HEK293 (cell line): ENCODE results near the gene ELK4.

ENCODE experiments used
- CTCF ChIA-PET: fragments of 350-600 bp; formaldehyde crosslinking; extraction: SDS; loops from one replicate; lab custom pipeline; 2021; ENCODE audit warnings: antibody characterized with exemption; lab: Yijun Ruan, JAX
- POLR2A ChIA-PET: fragments of 300-600 bp; formaldehyde crosslinking; extraction: SDS; loops from one replicate; lab custom pipeline; 2020; ENCODE audit warnings: antibody characterized with exemption, inconsistent platforms; lab: Yijun Ruan, JAX
- H3K27ac ChIP-seq: fragments of 200-500 bp; sonication (Bioruptor generic); 2 replicates; pipeline ENCODE4 v1.5.1; 2014; ENCODE audit warnings: low read depth, low read length, control low read depth, inconsistent platforms; ENCODE audit errors: extremely low read depth
- H3K36me3 ChIP-seq, 2 experiments: fragments of 200-500 bp in 1 of 2; sonication (Bioruptor generic) in 1 of 2; 1 replicate in 1 of 2; 2 replicates in 1 of 2; pipeline ENCODE4 v1.5.1; 2014 to 2017; ENCODE audit warnings: inconsistent platforms in 2 of 2, low read length in 2 of 2; ENCODE audit not compliant: control insufficient read depth in 2 of 2, insufficient read depth in 1 of 2
- H3K4me1 ChIP-seq: fragments of 200-500 bp; sonication (Bioruptor generic); 2 replicates; pipeline ENCODE4 v1.5.1; 2014; ENCODE audit warnings: mild to moderate bottlenecking, low read length, inconsistent platforms; ENCODE audit not compliant: control insufficient read depth, insufficient read depth
- H3K4me3 ChIP-seq: 2 replicates; pipeline ENCODE4 v1.5.1; 2011; ENCODE audit warnings: low read depth, mild to moderate bottlenecking, control low read depth, low read length, moderate library complexity
- H3K9me3 ChIP-seq: fragments of 200-500 bp; sonication (Bioruptor generic); 2 replicates; pipeline ENCODE4 v1.5.1; 2014; ENCODE audit warnings: low read depth, low read length, inconsistent platforms; ENCODE audit not compliant: control insufficient read depth, insufficient read depth
- GLIS2 ChIP-seq: fragments of 450-650 bp; formaldehyde crosslinking; IDR thresholded peaks from 2 replicates; pipeline ENCODE4 v1.5.1; 2016; ENCODE audit warnings: missing biosample characterization, missing genetic modification characterization
- KLF1 ChIP-seq: fragments of 450-650 bp; formaldehyde crosslinking; IDR thresholded peaks from 2 replicates; pipeline ENCODE4 v1.5.1; 2016; ENCODE audit warnings: missing biosample characterization, missing genetic modification characterization
- KLF16 ChIP-seq: fragments of 450-650 bp; formaldehyde crosslinking; IDR thresholded peaks from 2 replicates; pipeline ENCODE4 v1.5.1; 2017; ENCODE audit warnings: missing biosample characterization, missing genetic modification characterization
- KLF8 ChIP-seq: fragments of 450-650 bp; formaldehyde crosslinking; IDR thresholded peaks from 2 replicates; pipeline ENCODE4 v1.5.1; 2016; ENCODE audit warnings: missing biosample characterization, missing genetic modification characterization
- OVOL3 ChIP-seq: fragments of 450-650 bp; formaldehyde crosslinking; IDR thresholded peaks from 2 replicates; pipeline ENCODE4 v1.5.1; 2016; ENCODE audit warnings: missing biosample characterization, missing genetic modification characterization
- SETDB1 ChIP-seq: IDR thresholded peaks from one replicate; pipeline ENCODE4 v1.6.1; 2017; ENCODE audit warnings: mild to moderate bottlenecking, low read length, moderate library complexity, mixed read lengths; ENCODE audit not compliant: insufficient read length
- TRIM28 ChIP-seq: IDR thresholded peaks from 2 replicates; pipeline ENCODE4 v1.6.1; 2011; ENCODE audit warnings: low read length, control low read depth, borderline replicate concordance
- ZBTB1 ChIP-seq: fragments of 450-650 bp; formaldehyde crosslinking; IDR thresholded peaks from 2 replicates; pipeline ENCODE4 v1.5.1; 2016; ENCODE audit warnings: missing biosample characterization, missing genetic modification characterization
- ZBTB17 ChIP-seq: fragments of 450-650 bp; formaldehyde crosslinking; IDR thresholded peaks from 2 replicates; pipeline ENCODE4 v1.5.1; 2016; ENCODE audit warnings: missing biosample characterization, missing genetic modification characterization
- ZBTB7A ChIP-seq: fragments of 450-650 bp; formaldehyde crosslinking; IDR thresholded peaks from 2 replicates; pipeline ENCODE4 v1.5.1; 2016; ENCODE audit warnings: low read depth, missing biosample characterization, missing genetic modification characterization
- ZBTB8A ChIP-seq: fragments of 450-650 bp; formaldehyde crosslinking; IDR thresholded peaks from 2 replicates; pipeline ENCODE4 v1.5.1; 2016; ENCODE audit warnings: missing biosample characterization, missing genetic modification characterization
- ZEB2 ChIP-seq: fragments of 450-650 bp; formaldehyde crosslinking; IDR thresholded peaks from 2 replicates; pipeline ENCODE4 v1.5.1; 2016; ENCODE audit warnings: missing biosample characterization, missing genetic modification characterization
- ZFP37 ChIP-seq: fragments of 450-650 bp; formaldehyde crosslinking; IDR thresholded peaks from 2 replicates; pipeline ENCODE4 v1.5.1; 2016; ENCODE audit warnings: missing biosample characterization, missing genetic modification characterization
- ZNF214 ChIP-seq: fragments of 450-650 bp; formaldehyde crosslinking; IDR thresholded peaks from 2 replicates; pipeline ENCODE4 v1.5.1; 2017; ENCODE audit warnings: missing biosample characterization, mild to moderate bottlenecking, missing genetic modification characterization, borderline replicate concordance
- ZNF530 ChIP-seq: fragments of 450-650 bp; formaldehyde crosslinking; IDR thresholded peaks from 2 replicates; pipeline ENCODE4 v1.5.1; 2016; ENCODE audit warnings: low read depth, missing biosample characterization, missing genetic modification characterization
- ZNF624 ChIP-seq: fragments of 450-650 bp; formaldehyde crosslinking; IDR thresholded peaks from 2 replicates; pipeline ENCODE4 v1.5.1; 2017; ENCODE audit warnings: missing biosample characterization, missing genetic modification characterization
- ZNF629 ChIP-seq: fragments of 450-650 bp; formaldehyde crosslinking; IDR thresholded peaks from 2 replicates; pipeline ENCODE4 v1.5.1; 2017; ENCODE audit warnings: missing biosample characterization, missing genetic modification characterization
- ZNF768 ChIP-seq: fragments of 450-650 bp; formaldehyde crosslinking; IDR thresholded peaks from 2 replicates; pipeline ENCODE4 v1.5.1; 2018; ENCODE audit warnings: missing biosample characterization, mild to moderate bottlenecking, missing genetic modification characterization
- ZNF792 ChIP-seq: fragments of 450-650 bp; formaldehyde crosslinking; IDR thresholded peaks from 2 replicates; pipeline ENCODE4 v1.5.1; 2016; ENCODE audit warnings: missing biosample characterization, missing genetic modification characterization
- ZXDB ChIP-seq: fragments of 450-650 bp; formaldehyde crosslinking; IDR thresholded peaks from 2 replicates; pipeline ENCODE4 v1.5.1; 2016; ENCODE audit warnings: missing biosample characterization, missing genetic modification characterization
- TF ChIP-seq, protein P1 (sequence below): fragments of 450-650 bp; formaldehyde crosslinking; IDR thresholded peaks from 2 replicates; pipeline ENCODE4 v1.5.1; 2016; ENCODE audit warnings: missing biosample characterization, missing genetic modification characterization
- TF ChIP-seq, protein P2 (sequence below): fragments of 450-650 bp; formaldehyde crosslinking; IDR thresholded peaks from 2 replicates; pipeline ENCODE4 v1.5.1; 2017; ENCODE audit warnings: missing biosample characterization, missing genetic modification characterization
- TF ChIP-seq, protein P3 (sequence below): fragments of 450-650 bp; formaldehyde crosslinking; IDR thresholded peaks from 2 replicates; pipeline ENCODE4 v1.5.1; 2016; ENCODE audit warnings: missing biosample characterization, missing genetic modification characterization
- TF ChIP-seq, protein P4 (sequence below): fragments of 450-650 bp; formaldehyde crosslinking; IDR thresholded peaks from 2 replicates; pipeline ENCODE4 v1.5.1; 2017; ENCODE audit warnings: missing biosample characterization, missing genetic modification characterization
- TF ChIP-seq, protein P5 (sequence below): fragments of 450-650 bp; formaldehyde crosslinking; IDR thresholded peaks from 2 replicates; pipeline ENCODE4 v1.5.1; 2016; ENCODE audit warnings: missing biosample characterization, missing genetic modification characterization
- TF ChIP-seq, protein P6 (sequence below): fragments of 450-650 bp; formaldehyde crosslinking; IDR thresholded peaks from 2 replicates; pipeline ENCODE4 v1.5.1; 2016; ENCODE audit warnings: missing biosample characterization, missing genetic modification characterization

The ELK4 gene

DNA sequence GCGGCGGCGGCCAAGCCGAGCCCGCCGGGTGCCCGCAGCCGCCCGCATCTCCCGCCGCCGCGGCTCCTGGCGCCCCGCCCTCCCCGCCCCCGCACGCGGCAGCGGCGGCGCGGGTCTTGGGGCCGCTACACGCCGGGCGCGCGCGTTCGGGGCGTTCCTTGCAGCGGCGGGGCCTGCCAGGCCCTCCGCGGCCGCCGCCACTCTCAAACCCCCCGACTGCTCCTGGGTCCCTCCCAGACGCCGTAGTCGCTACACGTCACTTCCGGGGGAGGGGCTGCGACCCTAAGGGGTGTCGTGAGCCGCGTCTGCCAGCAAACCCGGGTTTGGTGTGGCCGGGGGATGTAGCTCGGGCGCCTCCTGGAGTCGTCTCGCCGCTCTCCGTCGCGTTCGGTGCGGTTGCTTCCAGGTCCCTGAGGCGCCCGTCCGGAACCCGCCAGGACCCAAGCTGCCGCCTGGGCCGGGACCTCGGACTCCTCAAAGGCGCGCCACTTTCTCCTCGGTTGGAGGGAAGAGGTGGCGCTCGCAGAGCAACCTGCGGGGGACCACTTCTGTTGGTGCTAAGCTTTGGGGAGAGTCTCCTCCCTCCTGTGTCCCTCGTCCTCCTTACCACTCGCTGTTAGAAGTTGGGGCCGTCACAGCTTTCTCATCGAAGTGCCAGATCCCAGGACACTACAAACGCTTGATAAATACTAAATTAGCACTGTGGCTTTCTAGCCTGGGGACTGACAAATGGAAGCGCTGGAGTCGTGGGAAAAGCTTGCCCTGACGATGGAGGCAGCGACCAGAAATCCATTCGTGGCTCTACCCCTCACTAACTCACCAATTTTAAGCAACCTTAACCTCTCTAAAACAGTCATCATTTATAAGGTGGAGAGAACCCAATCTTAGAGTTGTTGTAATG lies at the start of gene ELK4 (continued):
- TF ChIP-seq, protein P1, sequence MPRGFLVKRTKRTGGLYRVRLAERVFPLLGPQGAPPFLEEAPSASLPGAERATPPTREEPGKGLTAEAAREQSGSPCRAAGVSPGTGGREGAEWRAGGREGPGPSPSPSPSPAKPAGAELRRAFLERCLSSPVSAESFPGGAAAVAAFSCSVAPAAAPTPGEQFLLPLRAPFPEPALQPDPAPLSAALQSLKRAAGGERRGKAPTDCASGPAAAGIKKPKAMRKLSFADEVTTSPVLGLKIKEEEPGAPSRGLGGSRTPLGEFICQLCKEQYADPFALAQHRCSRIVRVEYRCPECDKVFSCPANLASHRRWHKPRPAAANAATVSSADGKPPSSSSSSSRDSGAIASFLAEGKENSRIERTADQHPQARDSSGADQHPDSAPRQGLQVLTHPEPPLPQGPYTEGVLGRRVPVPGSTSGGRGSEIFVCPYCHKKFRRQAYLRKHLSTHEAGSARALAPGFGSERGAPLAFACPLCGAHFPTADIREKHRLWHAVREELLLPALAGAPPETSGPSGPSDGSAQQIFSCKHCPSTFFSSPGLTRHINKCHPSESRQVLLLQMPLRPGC (tag by site-specific recombination) = peak; percentile 30; the same call in 1 of the 2 replicates
- no peak for TF ChIP-seq ZBTB1
- peak; percentile 78 for TF ChIP-seq ZBTB8A (tag by site-specific recombination)
- TF ChIP-seq KLF16 (tag by site-specific recombination) = peak; percentile 91
- peak; percentile 93; the same call in 1 of the 2 replicates for TF ChIP-seq ZEB2 (tag by site-specific recombination)
- TF ChIP-seq GLIS2 (tag by site-specific recombination) = peak; percentile 97
- TF ChIP-seq KLF8 (tag by site-specific recombination) = peak; percentile 83
- TF ChIP-seq OVOL3 (tag by site-specific recombination) = no peak
- TF ChIP-seq ZNF629 = peak; percentile 87
- TF ChIP-seq, protein P2, sequence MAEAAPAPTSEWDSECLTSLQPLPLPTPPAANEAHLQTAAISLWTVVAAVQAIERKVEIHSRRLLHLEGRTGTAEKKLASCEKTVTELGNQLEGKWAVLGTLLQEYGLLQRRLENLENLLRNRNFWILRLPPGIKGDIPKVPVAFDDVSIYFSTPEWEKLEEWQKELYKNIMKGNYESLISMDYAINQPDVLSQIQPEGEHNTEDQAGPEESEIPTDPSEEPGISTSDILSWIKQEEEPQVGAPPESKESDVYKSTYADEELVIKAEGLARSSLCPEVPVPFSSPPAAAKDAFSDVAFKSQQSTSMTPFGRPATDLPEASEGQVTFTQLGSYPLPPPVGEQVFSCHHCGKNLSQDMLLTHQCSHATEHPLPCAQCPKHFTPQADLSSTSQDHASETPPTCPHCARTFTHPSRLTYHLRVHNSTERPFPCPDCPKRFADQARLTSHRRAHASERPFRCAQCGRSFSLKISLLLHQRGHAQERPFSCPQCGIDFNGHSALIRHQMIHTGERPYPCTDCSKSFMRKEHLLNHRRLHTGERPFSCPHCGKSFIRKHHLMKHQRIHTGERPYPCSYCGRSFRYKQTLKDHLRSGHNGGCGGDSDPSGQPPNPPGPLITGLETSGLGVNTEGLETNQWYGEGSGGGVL (tag by site-specific recombination) = 0 out of 2 replicates have a peak, but pooled peaks have one; percentile 22
- peak; percentile 93 for TF ChIP-seq ZFP37 (tag by site-specific recombination)
- no peak for TF ChIP-seq ZNF624 (tag by site-specific recombination)
- TF ChIP-seq, protein P3, sequence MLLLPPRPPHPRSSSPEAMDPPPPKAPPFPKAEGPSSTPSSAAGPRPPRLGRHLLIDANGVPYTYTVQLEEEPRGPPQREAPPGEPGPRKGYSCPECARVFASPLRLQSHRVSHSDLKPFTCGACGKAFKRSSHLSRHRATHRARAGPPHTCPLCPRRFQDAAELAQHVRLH (tag by site-specific recombination) = 0 out of 2 replicates have a peak, but pooled peaks have one; percentile 48
- peak; percentile 74; the same call in 1 of the 2 replicates for TF ChIP-seq ZBTB7A (tag by site-specific recombination)
- TF ChIP-seq ZXDB (tag by site-specific recombination) = peak; percentile 81
- TF ChIP-seq, protein P4, sequence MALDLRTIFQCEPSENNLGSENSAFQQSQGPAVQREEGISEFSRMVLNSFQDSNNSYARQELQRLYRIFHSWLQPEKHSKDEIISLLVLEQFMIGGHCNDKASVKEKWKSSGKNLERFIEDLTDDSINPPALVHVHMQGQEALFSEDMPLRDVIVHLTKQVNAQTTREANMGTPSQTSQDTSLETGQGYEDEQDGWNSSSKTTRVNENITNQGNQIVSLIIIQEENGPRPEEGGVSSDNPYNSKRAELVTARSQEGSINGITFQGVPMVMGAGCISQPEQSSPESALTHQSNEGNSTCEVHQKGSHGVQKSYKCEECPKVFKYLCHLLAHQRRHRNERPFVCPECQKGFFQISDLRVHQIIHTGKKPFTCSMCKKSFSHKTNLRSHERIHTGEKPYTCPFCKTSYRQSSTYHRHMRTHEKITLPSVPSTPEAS (tag by site-specific recombination) = no peak; the same call in 1 of the 2 replicates

DNA sequence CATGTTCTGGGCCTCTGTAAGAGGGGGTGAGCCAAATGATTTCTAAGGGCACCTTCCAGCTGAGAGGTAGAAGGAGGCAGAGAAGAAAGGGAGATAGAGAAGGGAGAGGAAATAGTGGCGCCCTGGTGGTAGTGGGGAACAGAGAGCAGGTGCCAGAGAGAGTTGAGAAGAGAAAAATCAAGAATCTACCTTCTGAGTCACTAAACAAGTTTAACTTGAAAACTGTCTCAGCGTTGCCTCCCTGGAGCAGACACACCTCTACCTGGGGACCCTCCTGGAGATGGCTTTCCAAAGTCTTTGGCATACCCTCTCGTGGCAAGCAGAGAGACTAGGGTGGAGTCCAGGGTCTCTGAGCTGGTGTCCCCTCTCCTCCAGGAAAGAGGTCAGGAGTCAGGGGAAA lies 49.6 kb upstream of the ELK4 start:
- H3K4me3 ChIP-seq = no peak overlapping the region
- ChIA-PET CTCF (interaction anchor here (0.9 to 6.3 kb wide), 2 partner anchors 23 to 158 kb away, joined by 4 to 65 read pairs; no protein-coding TSS in a partner anchor), POLR2A (interaction anchor here (2.1 kb wide), 1 partner anchor 28 kb away, joined by 6 read pairs; no protein-coding TSS in a partner anchor)
- no peaks in the 10 kb centered on the region for H3K9me3 ChIP-seq
- no peaks in the 10 kb centered on the region for H3K4me1 ChIP-seq
- no peaks in the 10 kb centered on the region for H3K36me3 ChIP-seq
- H3K27ac ChIP-seq = no peak overlapping the region
- TF ChIP-seq KLF8 (tag by site-specific recombination) = no peak
- TF ChIP-seq, protein P5, sequence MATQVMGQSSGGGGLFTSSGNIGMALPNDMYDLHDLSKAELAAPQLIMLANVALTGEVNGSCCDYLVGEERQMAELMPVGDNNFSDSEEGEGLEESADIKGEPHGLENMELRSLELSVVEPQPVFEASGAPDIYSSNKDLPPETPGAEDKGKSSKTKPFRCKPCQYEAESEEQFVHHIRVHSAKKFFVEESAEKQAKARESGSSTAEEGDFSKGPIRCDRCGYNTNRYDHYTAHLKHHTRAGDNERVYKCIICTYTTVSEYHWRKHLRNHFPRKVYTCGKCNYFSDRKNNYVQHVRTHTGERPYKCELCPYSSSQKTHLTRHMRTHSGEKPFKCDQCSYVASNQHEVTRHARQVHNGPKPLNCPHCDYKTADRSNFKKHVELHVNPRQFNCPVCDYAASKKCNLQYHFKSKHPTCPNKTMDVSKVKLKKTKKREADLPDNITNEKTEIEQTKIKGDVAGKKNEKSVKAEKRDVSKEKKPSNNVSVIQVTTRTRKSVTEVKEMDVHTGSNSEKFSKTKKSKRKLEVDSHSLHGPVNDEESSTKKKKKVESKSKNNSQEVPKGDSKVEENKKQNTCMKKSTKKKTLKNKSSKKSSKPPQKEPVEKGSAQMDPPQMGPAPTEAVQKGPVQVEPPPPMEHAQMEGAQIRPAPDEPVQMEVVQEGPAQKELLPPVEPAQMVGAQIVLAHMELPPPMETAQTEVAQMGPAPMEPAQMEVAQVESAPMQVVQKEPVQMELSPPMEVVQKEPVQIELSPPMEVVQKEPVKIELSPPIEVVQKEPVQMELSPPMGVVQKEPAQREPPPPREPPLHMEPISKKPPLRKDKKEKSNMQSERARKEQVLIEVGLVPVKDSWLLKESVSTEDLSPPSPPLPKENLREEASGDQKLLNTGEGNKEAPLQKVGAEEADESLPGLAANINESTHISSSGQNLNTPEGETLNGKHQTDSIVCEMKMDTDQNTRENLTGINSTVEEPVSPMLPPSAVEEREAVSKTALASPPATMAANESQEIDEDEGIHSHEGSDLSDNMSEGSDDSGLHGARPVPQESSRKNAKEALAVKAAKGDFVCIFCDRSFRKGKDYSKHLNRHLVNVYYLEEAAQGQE (tag by site-specific recombination) = no peak
- TF ChIP-seq SETDB1 = no peak
- TF ChIP-seq, protein P6, sequence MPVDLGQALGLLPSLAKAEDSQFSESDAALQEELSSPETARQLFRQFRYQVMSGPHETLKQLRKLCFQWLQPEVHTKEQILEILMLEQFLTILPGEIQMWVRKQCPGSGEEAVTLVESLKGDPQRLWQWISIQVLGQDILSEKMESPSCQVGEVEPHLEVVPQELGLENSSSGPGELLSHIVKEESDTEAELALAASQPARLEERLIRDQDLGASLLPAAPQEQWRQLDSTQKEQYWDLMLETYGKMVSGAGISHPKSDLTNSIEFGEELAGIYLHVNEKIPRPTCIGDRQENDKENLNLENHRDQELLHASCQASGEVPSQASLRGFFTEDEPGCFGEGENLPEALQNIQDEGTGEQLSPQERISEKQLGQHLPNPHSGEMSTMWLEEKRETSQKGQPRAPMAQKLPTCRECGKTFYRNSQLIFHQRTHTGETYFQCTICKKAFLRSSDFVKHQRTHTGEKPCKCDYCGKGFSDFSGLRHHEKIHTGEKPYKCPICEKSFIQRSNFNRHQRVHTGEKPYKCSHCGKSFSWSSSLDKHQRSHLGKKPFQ (tag by site-specific recombination) = no peak
- no peak for TF ChIP-seq ZNF530 (tag by site-specific recombination)
- TF ChIP-seq TRIM28 = no peak
- no peak for TF ChIP-seq ZBTB17 (tag by site-specific recombination)
- no peak for TF ChIP-seq ZNF214
- no peak for TF ChIP-seq ZNF792 (tag by site-specific recombination)
- no peak for TF ChIP-seq KLF1 (tag by site-specific recombination)
- TF ChIP-seq ZNF768 (tag by site-specific recombination) = no peak
